ENCODE results near the gene CRIP3. TPM values are rescaled to one million over a fixed set of nuclear protein-coding genes. Genes with fewer than 3 reads are reported as not detected.

Gene CRIP3
- total and polyA plus RNA-seq, 2 of the 13 experiments (the other 11 are each of a cell fraction or from before 2014, with no cell fraction given), result 6.3 to 9.3 TPM

DNA sequence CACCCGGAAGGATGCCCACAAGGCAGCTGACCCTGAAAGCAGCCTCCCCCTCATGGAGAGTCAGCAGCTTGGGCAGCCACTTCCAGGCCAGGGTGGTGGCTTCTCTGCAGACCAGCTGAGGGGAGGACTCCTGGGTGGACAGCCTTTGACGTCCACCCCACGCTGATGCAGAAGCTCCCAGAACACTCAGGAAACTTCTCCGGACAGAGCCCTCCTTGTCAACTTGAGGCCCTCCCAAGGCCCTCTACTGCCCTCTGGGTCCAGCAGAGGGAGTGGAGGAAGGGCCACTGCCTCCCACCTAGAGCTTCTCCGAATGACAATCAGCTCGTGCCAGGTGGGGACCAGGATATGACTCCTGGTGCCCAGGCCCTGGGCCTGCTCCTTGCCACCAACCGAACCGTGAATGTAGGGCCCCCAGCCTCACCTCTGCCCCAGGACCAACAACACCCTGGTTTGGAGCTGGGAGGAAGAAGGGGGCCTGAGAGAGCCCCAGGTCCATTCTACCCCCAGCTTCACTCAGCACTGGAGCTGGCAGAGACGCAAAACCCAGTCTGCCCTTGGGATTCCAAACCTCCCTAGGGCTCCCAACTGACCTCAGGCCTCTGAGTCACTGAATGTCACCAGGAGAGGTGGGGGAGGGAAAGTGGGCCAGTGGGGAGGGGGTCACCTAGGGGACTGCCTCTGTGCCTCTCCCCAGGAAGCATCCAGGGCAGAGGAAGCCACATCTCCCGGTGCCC is 21.5 kb downstream of the CRIP3 start (continued):
- peak; percentile 40; the same call in 1 of the 2 replicates for TF ChIP-seq ZNF788 (CRISPR knock-in tag; IDR thresholded peaks at IDR 0.05; ENCODE audit: borderline replicate concordance)
- peak; percentile 48; the same call in 1 of the 2 replicates for TF ChIP-seq KDM6A (CRISPR knock-in tag; IDR thresholded peaks at IDR 0.05; ENCODE audit: low read depth)
- TF ChIP-seq RBAK (CRISPR knock-in tag; IDR thresholded peaks at IDR 0.05), result no peak
- TF ChIP-seq ZNF335 (CRISPR knock-in tag; IDR thresholded peaks at IDR 0.05), result 0 out of 2 replicates have a peak, but pooled peaks have one; percentile 7
- TF ChIP-seq SRSF9 (IDR thresholded peaks at IDR 0.05; ENCODE audit: borderline replicate concordance, insufficient read depth, low read depth, low read length, poor library complexity, severe bottlenecking), result no peak
- no peak for TF ChIP-seq ZNF317 (CRISPR knock-in tag; IDR thresholded peaks at IDR 0.05)
- TF ChIP-seq PRMT3 (CRISPR knock-in tag; IDR thresholded peaks at IDR 0.05; ENCODE audit: borderline replicate concordance, low read depth), result no peak
- TF ChIP-seq EED (CRISPR knock-in tag; IDR thresholded peaks at IDR 0.05), result no peak
- TF ChIP-seq SOX13 (IDR thresholded peaks at IDR 0.05), result no peak
- peak in 1 of 2 experiments; percentile 7; a peak in 1 of 4 replicates for TF ChIP-seq SOX13 (CRISPR knock-in tag; conservative IDR thresholded peaks at IDR 0.05 in 1 of 2, IDR thresholded peaks at IDR 0.05 in 1 of 2)
- TF ChIP-seq AHDC1 (CRISPR knock-in tag; IDR thresholded peaks at IDR 0.05; ENCODE audit: borderline replicate concordance), result no peak
- no peak for TF ChIP-seq JUNB (CRISPR knock-in tag; IDR thresholded peaks at IDR 0.05; ENCODE audit: borderline replicate concordance)
- TF ChIP-seq CC2D1A (CRISPR knock-in tag; IDR thresholded peaks at IDR 0.05), result no peak
- TF ChIP-seq KLF16 (CRISPR knock-in tag; IDR thresholded peaks at IDR 0.05), result no peak
- peak; percentile 61; the same call in 1 of the 2 replicates for TF ChIP-seq ZFP37 (CRISPR knock-in tag; IDR thresholded peaks at IDR 0.05; ENCODE audit: borderline replicate concordance)
- TF ChIP-seq MLXIP (CRISPR knock-in tag; IDR thresholded peaks at IDR 0.05; ENCODE audit: borderline replicate concordance), result no peak
- no peak; the same call in 1 of the 2 replicates for TF ChIP-seq ZBTB21 (CRISPR knock-in tag; IDR thresholded peaks at IDR 0.05)
- TF ChIP-seq ZNF720 (CRISPR knock-in tag; IDR thresholded peaks at IDR 0.05), result no peak
- no peak for TF ChIP-seq ZFP36L2 (CRISPR knock-in tag; IDR thresholded peaks at IDR 0.05)
- TF ChIP-seq MIER2 (CRISPR knock-in tag; IDR thresholded peaks at IDR 0.05), result no peak
- TF ChIP-seq YY1 (IDR thresholded peaks at IDR 0.05; ENCODE audit: insufficient read depth, insufficient replicate concordance, low read depth, low read length), result peak; percentile 15
- TF ChIP-seq ZNF709 (CRISPR knock-in tag; IDR thresholded peaks at IDR 0.05), result no peak
